Effector CD8-positive, alpha-beta T cell (primary cell): ENCODE results near the gene MBP.
A peak's percentile ranks its signal among the peaks of the same experiment; 100 is the strongest.

Experiments used
- DNase-seq: peaks from one replicate; lab custom pipeline; 2025; lab: John Stamatoyannopoulos, UW

Gene MBP

DNA sequence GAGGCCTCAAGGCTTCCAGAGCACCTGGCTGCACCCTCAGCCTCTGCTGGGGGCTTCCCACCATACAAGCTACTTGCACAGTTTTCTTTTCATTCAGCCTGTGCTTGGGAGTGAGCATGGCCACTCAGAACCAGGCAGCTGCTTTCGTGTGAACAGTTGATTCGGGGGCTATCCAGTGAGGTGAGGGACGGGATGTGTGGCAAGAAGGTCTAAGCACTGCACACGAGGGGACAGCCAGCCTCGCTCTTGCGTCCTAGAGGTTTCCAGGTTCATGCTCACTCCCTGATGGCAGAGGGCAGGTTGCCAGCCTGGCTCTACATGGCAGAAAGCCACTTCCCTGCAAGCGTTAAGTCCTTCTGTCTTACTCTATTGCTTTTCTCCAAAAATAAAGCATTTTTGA lies 146.2 kb downstream of the MBP start:
- DNase-seq = no peak

DNA sequence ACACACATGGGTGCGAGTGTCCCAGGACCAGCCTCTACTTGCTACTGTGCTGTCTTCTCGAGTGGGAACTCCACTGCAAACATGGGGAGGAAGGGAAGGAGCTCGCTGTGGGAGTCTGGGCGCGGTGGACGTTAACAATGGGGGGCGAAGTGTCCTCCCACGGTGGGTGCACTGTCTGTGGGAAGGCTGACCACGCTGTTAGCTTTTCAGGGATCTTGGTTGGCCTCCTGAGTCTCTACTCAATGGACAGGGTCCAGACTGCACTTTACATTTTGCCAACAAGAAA lies 146.7 kb downstream of the MBP start:
- DNase-seq = no peak

DNA sequence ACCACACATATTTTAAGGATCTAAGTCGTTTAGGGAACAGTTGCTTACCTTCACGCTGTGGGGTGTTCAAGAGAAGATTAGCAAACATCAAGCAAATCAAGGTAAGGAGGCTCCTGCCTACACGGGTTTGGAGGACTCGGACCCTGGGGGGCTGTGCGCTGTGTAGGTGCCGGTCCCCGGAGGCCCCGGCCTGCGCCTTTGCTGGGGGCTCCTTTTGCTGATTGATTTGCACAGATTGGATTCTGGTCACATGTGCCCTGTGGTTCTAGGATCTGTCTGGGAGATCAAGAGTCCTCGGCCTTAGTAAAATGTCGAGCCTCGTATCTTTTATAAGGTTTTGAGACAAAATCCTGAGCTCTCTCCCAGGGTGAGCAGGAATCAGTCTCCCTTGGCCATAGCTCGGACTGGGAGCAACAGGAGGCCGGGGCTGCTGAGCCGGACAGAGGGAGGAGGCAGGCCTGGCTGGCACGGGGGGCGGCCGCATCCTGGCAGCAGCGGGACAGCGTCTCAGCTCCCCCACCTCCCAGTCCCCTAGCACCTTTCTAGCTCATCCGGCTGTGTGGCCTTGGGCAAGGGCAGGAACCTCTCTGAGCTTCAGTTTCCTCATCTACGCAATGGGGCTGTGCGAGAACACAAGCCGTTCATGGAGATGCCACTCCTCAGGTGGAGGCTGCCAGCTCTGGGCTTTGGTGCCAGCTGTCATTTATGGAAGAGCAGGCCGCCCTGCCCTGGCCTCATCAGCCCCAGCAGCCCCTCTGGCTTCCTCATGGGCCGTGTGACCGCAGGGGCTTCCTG lies 147.2 kb downstream of the MBP start:
- no peak for DNase-seq

DNA sequence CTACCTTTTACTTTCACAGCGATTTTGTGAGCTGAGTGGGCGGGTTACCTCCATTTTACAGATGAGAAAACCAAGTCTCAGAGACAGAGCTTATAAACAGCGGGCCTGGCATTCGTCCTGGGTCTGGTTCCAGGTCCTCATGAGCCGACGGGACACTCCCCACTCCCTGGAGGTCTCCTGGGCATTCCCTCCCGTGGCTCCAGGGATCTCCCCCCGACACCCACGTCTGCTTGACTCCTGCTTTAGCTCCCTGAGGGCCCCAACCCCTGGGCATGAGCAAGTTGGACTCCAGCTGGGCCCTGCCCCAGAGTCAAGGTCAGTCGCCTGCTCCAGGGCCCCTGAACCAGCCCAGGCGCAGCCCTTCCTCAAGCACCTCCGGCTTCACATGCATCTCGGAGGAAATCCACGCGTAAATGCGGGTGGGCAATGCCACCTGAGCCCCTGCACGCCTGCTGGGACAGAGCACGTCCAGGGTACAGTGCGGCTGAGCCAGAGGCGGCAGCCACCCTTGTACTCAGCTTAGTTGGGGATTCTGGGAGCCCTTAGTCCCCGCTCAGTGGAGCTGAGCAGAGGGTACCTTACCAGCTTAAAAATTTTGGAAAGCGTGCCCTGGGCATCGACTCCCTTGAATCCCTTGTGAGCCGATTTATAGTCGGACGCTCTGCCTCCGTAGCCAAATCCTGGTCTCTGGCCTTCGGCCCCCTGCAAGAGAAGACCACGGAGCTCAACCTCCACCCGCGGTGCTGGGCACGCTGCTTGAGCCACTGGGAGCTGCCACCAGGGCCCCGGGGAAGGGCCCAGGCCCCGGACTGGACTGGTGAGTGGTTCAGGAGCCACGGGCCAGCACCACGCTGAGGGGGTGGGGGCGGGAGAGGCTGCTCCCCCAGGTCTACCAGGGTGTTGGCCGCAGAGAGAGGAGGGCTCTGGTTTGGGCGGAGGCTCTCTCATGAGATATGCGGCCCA lies 148.1 kb downstream of the MBP start:
- DNase-seq = no peak

DNA sequence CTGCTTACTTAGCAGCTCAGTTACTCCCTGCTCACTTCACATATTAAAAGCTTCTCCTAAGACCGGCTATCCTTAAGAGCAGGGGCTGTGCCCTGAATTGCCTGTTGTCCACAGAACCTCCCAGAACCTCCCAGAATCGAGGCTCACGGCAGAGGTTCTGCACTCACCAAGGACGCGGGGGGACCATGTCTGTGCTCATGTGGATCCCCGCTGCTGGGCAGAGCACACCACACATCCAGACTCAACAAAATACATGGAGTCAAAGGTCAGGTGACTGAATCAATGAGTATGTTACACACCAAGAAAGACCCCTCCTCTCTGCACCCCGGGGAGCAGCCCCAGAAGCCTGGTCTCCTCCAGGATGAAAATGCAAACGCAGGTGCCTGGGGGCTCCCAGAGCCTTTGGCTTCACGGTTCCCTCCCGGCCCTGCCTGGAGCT lies 149.0 kb downstream of the MBP start:
- DNase-seq = no peak

DNA sequence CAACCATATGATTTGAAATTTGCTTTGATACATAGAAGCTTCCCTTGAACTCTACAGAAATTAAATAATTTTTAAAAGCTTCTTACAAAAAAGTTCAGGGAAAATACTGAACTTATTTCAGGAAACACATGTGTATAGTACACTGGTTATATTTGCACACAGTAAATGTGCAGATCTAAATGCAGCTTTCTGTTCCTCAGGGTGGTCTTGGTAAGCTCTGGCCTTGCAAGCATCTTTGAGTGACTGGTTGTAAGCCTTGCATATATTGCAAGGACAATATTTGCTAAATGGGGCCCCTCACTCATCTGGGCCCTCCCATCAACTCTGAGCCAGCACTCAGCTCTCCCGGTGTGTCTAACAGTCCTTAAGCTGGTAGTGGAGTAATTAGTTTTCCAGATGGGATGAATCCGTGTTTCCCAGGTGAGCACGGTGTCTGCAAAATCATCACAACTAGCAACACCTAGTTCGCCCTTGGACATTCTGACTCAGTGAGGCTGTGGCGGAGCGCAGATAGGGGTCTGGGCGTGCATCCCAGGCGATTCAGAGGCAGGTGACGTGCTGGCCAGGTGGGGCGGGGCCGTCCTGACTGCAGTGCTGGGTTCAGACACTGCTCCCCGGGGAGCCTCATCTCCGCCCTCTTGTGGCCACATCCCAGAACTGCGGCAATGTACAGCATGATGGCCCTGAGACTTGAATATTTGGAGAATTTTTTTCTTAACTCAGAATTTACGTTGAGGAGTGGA lies 149.6 kb downstream of the MBP start:
- DNase-seq = peak; percentile 71

DNA sequence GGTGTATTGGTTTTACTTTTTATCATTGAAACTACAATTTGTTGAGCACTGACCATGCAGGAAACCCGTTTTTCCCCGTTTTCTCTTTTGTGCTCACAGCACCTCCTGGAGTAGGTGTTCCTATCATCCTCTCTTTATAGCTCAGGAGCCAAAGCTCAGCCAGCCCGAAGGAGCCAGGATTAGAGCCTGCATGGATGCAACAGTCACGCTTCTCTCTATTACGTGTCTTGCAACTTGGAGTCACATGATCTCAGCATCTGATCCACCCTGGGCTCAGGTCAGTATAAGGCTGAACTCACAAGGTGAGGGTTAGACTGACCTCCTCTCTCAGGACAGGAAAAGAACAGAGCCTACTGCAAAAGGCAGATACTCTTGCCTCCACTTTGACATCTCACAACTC lies 150.5 kb downstream of the MBP start:
- DNase-seq = no peak

DNA sequence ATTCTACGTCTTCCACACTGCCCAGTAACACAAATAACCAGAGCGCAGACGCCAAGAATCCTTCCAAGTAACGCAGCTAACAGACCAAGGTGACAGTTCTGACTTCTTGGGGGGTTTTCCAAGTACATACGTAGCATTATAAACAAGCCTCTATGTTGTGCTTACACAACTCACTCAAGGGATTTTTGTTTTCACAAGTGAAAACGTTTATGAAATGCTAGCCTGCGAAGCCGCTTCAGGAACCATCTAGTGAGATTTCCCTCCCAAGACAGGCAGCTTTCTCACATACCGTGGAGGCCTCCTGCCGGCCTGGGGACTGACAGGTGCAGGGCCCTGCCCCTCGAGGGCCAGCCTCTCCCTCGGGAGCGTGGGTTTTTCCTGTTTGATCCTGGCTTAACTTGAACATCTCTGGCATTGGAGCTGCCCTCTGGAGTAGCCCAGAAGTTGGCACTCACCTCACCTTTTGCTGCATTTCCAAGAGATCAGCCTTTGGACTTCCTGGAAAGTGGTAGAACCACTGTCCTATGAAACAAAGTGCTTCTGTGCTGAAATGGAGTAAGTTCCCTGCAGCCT lies 151.1 kb downstream of the MBP start:
- DNase-seq = no peak

DNA sequence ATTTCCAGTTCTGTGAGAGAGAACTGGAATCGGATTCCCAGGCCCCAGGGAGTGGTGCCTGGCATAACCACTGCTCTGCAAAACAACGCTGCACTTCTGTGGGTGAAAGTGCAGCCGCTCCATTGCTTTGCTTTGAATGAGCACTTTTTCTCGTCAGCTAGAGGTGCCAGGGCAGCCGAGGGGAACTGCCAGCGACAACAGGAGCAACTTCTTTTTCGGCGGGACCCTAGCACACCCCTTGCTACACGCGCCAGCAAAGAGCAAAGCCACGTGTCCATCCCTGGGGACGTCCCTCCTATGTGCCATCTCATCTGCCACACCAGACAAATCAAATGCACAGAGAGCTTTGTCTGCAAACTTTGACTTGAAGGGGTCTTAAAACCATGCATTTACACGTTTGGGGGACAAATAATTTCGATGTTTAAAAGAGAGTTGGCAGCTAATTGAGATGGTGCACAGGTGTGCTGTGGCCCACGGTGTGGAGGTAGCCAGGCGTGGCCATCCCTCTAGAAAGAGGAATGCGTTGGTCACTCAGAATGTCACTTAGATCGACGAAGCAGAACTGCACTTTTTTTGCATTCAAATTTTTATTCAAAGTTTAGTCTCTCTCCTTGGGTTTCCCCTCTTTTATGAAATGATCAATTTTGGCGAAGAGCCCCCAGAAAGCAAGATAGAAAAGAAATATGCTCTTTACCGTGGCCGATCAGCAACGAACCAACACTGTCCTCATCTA lies 151.8 kb downstream of the MBP start:
- no peak for DNase-seq

DNA sequence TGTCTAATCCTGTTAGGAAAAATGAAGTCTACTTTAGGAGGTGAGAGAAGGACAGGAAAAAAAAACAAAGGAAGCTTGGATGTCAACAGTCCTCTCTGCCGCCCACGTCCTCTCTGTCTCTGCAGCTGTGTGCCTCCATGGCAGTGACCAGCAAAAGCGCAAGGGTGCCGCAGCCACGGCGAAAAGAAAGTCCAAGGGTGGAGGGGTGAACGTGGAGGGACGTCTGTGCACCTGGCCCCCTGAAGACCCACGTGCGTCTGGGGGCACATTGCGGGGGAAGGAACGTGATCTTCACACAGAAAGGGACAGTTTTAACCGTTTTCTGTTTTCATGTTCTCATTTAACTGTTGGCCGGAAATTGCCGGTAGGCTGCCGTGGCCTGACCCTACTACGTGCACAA lies 152.7 kb downstream of the MBP start:
- no peak for DNase-seq

DNA sequence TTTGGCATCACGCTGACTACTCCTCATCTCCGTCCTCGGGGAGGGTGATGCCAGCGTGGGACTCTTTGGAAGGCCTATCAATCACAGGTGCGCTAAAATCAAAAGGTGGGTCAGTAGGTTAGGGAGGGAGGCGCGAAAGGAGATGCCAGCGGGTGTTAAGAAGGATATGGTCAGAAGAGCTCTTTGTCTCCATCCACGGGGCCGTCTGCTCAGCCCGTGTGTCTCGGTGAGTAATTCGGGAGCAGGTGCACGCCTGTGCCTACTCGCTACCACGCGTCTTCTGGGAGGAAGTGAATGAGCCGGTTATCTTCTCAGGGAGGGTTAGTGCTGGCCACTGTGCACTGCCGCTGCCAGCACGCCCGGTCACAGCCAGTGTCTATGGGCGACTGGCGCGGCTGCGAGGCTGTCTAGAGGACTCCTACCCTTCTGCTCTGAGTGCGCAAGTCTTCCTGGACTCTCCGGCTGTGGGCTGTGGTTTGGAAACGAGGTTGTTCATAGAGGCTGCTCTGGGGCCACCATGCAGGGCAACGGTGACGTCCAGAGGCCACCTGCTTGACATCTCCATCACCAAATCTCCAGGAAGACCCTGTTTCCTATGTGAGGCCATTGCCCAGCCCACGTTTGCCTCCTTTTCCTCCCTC lies 153.4 kb downstream of the MBP start:
- no peak for DNase-seq

DNA sequence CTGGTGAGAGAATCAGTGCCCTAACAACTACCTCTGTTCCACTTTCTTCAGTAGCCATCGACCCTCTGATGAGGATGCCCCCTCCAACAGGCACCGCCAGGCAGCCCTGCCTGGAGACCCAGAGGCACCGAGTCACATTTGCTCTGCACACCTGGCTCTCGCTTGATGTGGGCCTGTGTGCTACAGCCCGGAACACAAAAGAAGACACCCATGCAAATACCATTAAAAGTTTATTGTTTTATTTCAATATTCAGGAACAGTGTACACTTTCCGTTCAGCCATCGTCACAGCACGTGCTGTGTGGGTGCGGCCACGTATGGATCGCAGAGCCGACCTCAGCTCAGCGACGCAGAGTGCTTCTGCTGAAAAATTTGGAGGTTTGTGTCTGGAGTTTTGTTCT lies 154.0 kb downstream of the MBP start:
- DNase-seq = no peak

DNA sequence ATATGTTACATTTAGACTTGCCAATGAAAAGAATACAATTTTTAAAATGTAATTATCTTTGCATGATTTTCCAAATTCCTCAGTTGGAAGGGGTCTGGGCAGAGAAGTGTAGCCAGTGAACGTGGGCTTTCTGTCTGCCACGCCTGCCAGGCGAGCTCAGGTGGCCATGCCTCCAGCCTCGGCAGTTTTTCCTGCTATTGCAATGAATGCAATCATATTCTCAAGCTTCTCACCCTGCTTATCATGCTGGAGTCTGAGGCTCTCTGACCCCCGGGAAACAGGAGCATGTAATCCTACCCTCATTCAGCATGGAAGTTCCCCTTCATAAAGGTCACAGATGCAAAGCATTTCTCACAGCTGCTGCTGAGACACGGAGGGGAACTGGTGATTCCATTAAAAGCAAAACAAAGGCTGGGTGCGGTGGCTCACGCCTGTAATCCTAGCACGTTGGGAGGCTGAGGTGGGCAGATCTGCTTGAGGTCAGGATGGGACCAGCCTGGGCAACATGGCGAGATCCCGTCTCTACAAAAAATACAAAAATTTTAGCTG lies 154.8 kb downstream of the MBP start:
- DNase-seq = no peak

DNA sequence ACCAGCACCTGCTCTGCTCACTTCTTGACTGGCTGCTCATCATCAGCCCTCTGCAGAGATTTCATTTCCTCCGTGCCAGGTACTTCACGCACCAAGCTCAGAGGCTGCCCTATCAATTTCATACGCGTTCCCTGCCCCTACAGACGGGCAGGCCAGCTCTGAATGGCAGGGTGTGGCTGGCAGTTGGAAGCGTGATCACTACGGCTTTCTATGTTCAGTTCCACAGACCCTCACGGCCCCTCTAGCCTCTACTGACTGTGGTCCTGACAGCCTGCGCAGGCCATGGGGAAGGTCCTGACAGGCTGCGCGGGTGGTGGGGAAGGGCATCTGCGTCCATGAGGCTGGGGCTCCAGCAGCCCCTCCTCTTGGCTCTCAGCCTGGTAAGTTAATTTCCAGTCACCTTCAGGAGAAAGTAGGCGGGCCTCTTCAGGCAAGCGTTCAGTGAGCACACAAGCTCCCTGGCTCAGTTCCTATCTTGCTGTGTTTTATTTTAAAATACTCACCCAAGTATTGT lies 155.4 kb downstream of the MBP start:
- no peak for DNase-seq

DNA sequence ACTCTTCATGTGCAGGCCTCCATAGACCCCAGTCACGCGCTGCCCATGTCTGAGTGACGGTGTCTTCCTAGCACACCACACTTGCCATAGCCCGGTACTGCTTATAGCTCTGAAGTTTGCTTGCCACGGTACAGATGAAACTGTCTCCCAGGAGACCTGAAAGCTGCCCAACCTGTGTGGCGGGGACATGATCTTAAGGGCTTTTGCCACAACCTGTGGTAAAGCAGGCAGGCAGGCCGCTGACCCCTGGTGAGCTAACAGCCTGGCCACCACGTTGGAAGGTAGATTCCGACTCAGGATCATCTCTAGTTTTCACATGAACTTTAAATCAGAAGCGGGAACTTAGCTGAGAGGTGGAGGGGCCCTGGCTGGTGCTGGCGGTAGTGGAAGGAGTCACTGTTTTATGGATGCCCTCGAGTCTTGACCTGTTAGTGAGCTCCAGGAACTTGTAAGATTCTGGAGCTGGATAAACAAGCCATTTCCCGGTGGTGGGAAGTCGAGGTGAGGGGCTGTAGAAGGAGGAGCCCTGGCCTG lies 156.9 kb downstream of the MBP start:
- no peak for DNase-seq

DNA sequence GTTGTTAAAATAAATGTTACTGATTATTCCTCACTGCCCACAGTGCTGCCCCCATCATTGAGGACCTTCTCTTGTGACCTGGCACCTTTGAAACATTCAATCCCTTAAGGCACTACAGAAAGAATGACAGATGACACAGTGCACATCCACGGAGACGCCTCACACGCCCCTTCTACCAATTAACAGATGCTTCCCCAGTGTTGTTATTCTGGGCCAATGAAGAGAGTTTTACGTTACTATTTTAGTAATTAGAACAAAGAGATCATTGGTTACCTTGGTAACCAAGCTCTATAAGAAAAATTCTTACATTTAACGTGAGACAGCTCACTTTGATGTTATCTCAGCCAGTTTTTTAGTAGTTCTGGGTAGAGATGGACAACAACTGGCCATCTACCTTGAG lies 158.2 kb downstream of the MBP start:
- no peak for DNase-seq

DNA sequence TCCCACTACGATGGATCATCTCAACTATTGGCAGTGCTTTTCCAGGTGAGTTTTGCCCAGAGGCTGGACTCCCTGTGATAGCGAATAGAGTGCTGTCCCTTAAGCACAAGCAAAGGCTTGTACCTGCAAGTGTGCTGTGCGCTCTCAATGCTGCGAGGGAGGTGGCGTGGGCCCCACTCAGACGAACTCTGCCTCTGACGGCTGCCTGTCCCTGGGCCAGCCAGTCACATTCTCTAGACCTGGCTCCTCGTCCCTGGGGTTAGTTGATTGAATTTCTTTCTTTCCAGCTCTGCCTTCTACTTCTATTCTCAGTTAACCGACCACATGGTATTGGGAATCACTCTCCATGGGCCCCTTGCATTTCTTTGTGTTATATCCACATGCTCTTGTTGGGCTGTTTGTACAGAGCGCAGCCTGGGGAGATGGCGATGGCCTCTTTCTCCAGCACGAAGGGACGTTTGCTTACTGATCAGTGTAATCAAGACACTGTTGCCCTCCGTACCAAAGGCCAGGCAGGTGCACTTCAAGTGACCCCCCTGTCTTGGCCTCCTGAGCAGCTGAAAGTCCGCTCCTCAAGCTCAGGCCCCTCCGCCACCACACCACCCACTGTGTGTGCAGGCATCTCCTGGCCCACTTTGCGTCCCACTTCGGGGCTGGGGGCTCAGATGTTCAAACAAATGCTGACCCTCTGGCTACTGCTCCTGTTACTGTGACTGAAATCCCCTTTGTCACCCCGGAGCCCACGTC lies 158.9 kb downstream of the MBP start:
- DNase-seq = no peak

DNA sequence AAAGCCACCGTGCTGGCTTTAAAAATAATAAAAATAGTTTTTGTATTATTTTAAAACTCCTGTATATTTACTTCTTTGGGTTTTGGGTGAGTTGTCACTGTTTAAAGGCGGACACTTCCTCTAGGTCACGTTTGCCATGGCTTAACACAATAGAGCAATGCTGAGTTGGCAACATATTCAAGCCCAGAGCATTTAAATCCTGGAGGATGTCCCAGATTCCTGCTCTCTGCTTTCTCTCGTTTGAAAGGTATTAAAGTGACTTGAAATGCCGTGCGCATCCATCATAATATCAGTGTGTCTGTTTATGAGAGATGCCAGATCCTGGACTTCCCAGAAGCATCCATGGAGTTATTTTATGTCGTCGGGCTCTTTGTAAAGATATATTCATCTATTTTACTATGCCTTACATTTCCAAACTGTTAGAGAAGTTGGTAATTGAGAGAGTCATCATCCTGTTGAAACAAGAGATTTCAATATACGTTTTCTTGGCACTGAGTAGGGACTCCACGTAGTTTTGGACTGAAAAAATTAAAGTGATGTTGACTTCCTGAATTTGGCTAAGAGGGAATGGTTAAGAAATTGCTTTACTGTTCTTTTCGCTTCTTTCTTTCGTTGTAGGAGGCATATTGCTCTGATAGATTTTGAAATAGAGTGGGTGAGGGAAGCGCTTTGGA lies 159.6 kb downstream of the MBP start:
- no peak for DNase-seq

DNA sequence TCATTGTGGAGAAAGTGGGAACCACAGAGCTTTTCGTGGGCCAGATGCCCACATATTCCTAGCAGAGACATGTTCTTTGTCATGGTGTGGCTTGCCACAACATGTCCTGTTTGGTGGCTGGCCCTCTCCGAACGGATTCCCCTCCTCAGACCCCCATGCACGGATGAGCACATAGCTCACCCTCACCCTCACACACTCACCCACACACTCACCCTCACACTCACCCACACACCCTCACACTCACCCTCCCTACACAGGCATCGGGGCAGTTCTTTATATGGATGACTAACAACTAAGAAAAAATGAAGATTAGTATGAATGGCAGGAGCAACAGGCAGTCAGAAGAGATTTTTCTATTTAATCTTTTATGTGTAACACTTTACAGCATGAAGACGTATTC lies 160.3 kb downstream of the MBP start:
- DNase-seq = no peak
